ENCODE data around the gene NXN.
"Not testable (repeated sequence)": the region's sequence is repeated elsewhere in the genome, so short reads cannot be mapped to it uniquely, and the experiment has no call there.

NXN gene

GRCh38 chr17:752002-752619, 227.5 kb downstream of the NXN start, which contains the start of gene GEMIN4:
Gene GEMIN4, minus strand, starts transcription at chr17:752264. Its CDS starts 122 bp downstream, at chr17:752142.
- peak; percentile 82 for DNase-seq

- peak; percentile 48 for DNase-seq
Measured at GRCh38 chr17:751269-752001, 228.1 kb downstream of the NXN start.

- no peak for DNase-seq
Measured at GRCh38 chr17:750431-751037, 229.0 kb downstream of the NXN start.

GRCh38 chr17:749359-749758, 230.2 kb downstream of the NXN start:
- not testable (repeated sequence) for DNase-seq

Data from MV-4-11 (cell line).